Kidney (tissue), 14 donors: ENCODE data around the gene GRAMD2B. TPM values are rescaled to one million over a fixed set of nuclear protein-coding genes. Genes with fewer than 3 reads are reported as not detected.
A peak's percentile ranks its signal among the peaks of the same experiment; 100 is the strongest.

Experiments
- DNase-seq, 5 donors: peaks; one replicate each; pipeline ENCODE4 v3.0.0-alpha.2; 2013 to 2020
- FAIRE-seq: peaks from 2 replicates; lab custom pipeline; 2012; peaks lifted over from hg19 to GRCh38; lab: Jason Lieb, UNC
- H3K27ac ChIP-seq, 2 donors: one replicate each; pipeline ENCODE4 v1.7.0; 2013; ENCODE audit warnings: low read depth in 2 of 2, low read length in 2 of 2, inconsistent platforms in 1 of 2
- H3K27me3 ChIP-seq: one replicate; pipeline ENCODE4 v1.7.1; 2013; ENCODE audit warnings: low read length, inconsistent platforms; ENCODE audit not compliant: control insufficient read depth, insufficient read depth
- H3K36me3 ChIP-seq, 3 donors: one replicate each; pipeline versions ENCODE4 v1.7.0 to v1.7.1; 2013; ENCODE audit warnings: low read length in 3 of 3, control low read depth in 1 of 3, inconsistent platforms in 1 of 3; ENCODE audit not compliant: insufficient read depth in 3 of 3, control insufficient read depth in 2 of 3
- H3K4me1 ChIP-seq, 3 donors: one replicate each; pipeline versions ENCODE4 v1.7.0 to v1.7.1; 2013; ENCODE audit warnings: low read length in 3 of 3, inconsistent platforms in 1 of 3, low read depth in 1 of 3; ENCODE audit not compliant: control insufficient read depth in 2 of 3, insufficient read depth in 2 of 3
- H3K4me3 ChIP-seq, 3 donors: one replicate each; pipeline versions ENCODE4 v1.7.0 to v1.8.1; 2013; ENCODE audit warnings: low read length in 3 of 3, control low read depth in 1 of 3, inconsistent platforms in 1 of 3
- H3K9ac ChIP-seq, 3 donors: one replicate each; pipeline versions ENCODE4 v1.7.0 to v1.7.1; 2013; ENCODE audit warnings: low read length in 3 of 3, control low read depth in 1 of 3, inconsistent platforms in 1 of 3
- H3K9me3 ChIP-seq, 3 donors: one replicate each; pipeline versions ENCODE4 v1.7.0 to v1.7.1; 2013; ENCODE audit warnings: low read length in 3 of 3, control low read depth in 1 of 3, inconsistent platforms in 1 of 3; ENCODE audit not compliant: control insufficient read depth in 2 of 3, insufficient read depth in 1 of 3
- CTCF ChIP-seq: IDR thresholded peaks from 3 replicates; pipeline ENCODE4 v1.5.1; 2012; ENCODE audit warnings: mild to moderate bottlenecking, moderate library complexity, borderline replicate concordance; ENCODE audit not compliant: insufficient read depth; ENCODE audit errors: extremely low read depth
- intact Hi-C: fragments of 100-400 bp; cut with DNase I; formaldehyde crosslinking; loops from one replicate; pipeline ENCODE4 v1.11.1; 2022
- polyA plus RNA-seq: library from polyadenylated mRNA; stranded (reverse); fragments of 350-450 nt; fragmentation: Illumina TruSeq; extraction: RNeasy Lipid Tissue Mini Kit (QIAGEN cat#74804); gene quantifications from one replicate; pipeline ENCODE4 v1.2.3, GENCODE V29; 2014; ENCODE audit warnings: low read depth, low replicate concordance; ENCODE audit not compliant: insufficient read depth
- total RNA-seq: library from RNA; stranded (reverse); fragmentation: NEBNext Ultra II Directional; extraction: Animal tissue kit (Norgen Biotek cat#: 25700); gene quantifications from one replicate; pipeline ENCODE4 v1.2.1, GENCODE V29; 2021
- donor health status: control.
- donor health status: control.
- donor health status: control.
- donor health status: control.
- donor health status: control.
- donor health status: DM: yes; HTN: yes; CAD: no.
- donor health status: Normal renal cell carcinoma (clear cell type).

Gene GRAMD2B
- total and polyA plus RNA-seq, 2 donors from 2014 or later = 18.4 to 38.5 TPM

DNA sequence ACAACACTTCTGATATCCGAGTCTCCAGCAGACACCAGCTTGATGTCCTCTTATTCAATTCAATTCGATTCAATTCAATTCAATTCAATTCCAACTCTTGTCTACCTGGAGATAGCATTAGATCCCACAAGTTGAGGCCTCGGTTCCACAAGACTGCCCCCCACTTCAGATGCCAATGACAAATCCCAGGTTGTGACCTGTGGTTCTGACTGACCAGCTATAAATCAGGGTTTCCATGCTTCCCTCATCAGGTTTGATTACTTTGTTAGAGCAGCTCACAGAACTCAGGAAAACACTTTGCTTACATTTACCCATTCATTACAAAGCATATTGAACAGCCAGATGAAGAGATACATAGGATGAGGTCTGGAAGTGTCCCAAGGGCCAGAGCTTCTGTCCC is 89.2 kb downstream of the GRAMD2B start:
- FAIRE-seq (no peak), DNase-seq (no peak)
- Histone ChIP-seq H3K9me3 (no peaks in the 10 kb centered on the region), H3K36me3 (no peaks in the 10 kb centered on the region), H3K27ac (peak overlapping the region; percentile 58 to 62), H3K9ac (no peak overlapping the region), H3K4me1 (peaks cover 0 to 10% (median 5%) of the 10 kb centered on the region in 3 donors), H3K27me3 (no peaks in the 10 kb centered on the region), H3K4me3 (no peak overlapping the region)
- intact Hi-C loops = no loop called here
- TF ChIP-seq CTCF = no peak

GRCh38 chr5:126513302-126513701 is 90.1 kb downstream of the GRAMD2B start:
- no peak overlapping the region for H3K9ac ChIP-seq

GRCh38 chr5:126513703-126514102 is 90.5 kb downstream of the GRAMD2B start:
- no peaks in the 10 kb centered on the region for H3K9me3 ChIP-seq
- no peaks in the 10 kb centered on the region for H3K27me3 ChIP-seq
- TF ChIP-seq CTCF = no peak
- H3K4me1 ChIP-seq = peaks cover 0 to 10% (median 5%) of the 10 kb centered on the region in 3 donors
- H3K9ac ChIP-seq = no peak overlapping the region
- no peak overlapping the region for H3K4me3 ChIP-seq
- intact Hi-C loops = no loop called here
- FAIRE-seq (no peak), DNase-seq (no peak)
- no peaks in the 10 kb centered on the region for H3K36me3 ChIP-seq
- H3K27ac ChIP-seq = peak overlapping the region; percentile 58 to 62

More at GRCh38 chr5:126513302-126513701, 90.1 kb downstream of the GRAMD2B start:
- H3K27ac ChIP-seq = peak overlapping the region; percentile 58 to 62
- H3K4me1 ChIP-seq = peaks cover 0 to 10% (median 5%) of the 10 kb centered on the region in 3 donors
- H3K4me3 ChIP-seq = no peak overlapping the region
- no peaks in the 10 kb centered on the region for H3K9me3 ChIP-seq
- DNase-seq (no peak), FAIRE-seq (no peak)
- H3K36me3 ChIP-seq = no peaks in the 10 kb centered on the region
- TF ChIP-seq CTCF = no peak
- intact Hi-C loops = no loop called here
- no peaks in the 10 kb centered on the region for H3K27me3 ChIP-seq

DNA sequence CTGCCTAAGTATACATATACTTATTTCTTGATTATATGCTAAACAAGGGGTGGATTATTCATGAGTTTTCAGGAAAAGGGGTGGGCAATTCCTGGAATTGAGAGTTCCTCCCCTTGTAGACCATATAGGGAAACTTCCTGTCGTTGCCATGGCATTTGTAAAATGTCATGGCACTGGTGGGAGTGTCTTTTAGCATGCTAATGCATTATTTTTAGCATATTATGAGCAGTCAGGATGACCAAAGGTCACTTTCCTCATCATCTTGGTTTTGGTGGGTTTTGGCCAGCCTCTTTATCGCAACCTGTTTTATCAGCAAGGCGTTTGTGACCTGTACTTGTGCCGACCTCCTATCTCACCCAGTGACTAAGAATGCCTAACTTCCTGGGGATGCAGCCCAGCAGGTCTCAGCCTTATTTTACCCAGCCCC is 90.9 kb downstream of the GRAMD2B start:
- FAIRE-seq (no peak), DNase-seq (peak in 1 of 5 donors; percentile 59)
- H3K36me3 ChIP-seq = no peaks in the 10 kb centered on the region
- H3K9ac ChIP-seq = no peak overlapping the region
- TF ChIP-seq CTCF = no peak
- no peaks in the 10 kb centered on the region for H3K27me3 ChIP-seq
- intact Hi-C loops = no loop called here
- no peaks in the 10 kb centered on the region for H3K9me3 ChIP-seq
- H3K4me3 ChIP-seq = no peak overlapping the region
- H3K4me1 ChIP-seq = peaks cover 0 to 10% (median 5%) of the 10 kb centered on the region in 3 donors
- peak overlapping the region; percentile 82 to 89 for H3K27ac ChIP-seq
